AG04449 (cell line): ENCODE results near the gene SLC37A4.

Experiments used
- CTCF ChIA-PET: fragments of 350-600 bp; formaldehyde crosslinking; extraction: SDS; loops from one replicate; lab custom pipeline; 2021; ENCODE audit warnings: antibody characterized with exemption; lab: Yijun Ruan, JAX
- POLR2A ChIA-PET: fragments of 400-600, 350-600 bp; formaldehyde crosslinking; extraction: SDS; loops from one replicate; lab custom pipeline; 2020; ENCODE audit warnings: antibody characterized with exemption, inconsistent platforms; lab: Yijun Ruan, JAX
- DNase-seq: peaks from one replicate; pipeline ENCODE4 v3.0.0-alpha.2; 2010; ENCODE audit warnings: low read depth, low spot score
- H3K4me3 ChIP-seq: 2 replicates; pipeline ENCODE4 v1.5.1; 2011; ENCODE audit warnings: low read depth, mild to moderate bottlenecking, control low read depth, low read length
- TF ChIP-seq, protein P1 (sequence below): IDR thresholded peaks from one replicate; pipeline ENCODE4 v1.5.1; 2011; ENCODE audit warnings: mild to moderate bottlenecking, moderate library complexity, low read length, control low read depth, inconsistent platforms; ENCODE audit not compliant: insufficient read depth; ENCODE audit errors: missing control alignments

Gene SLC37A4

GRCh38 chr11:119028346-119029068 is 2.2 kb downstream of the SLC37A4 start:
- no peak for DNase-seq
- POLR2A ChIA-PET = no interaction called here
- CTCF ChIA-PET = interaction anchor here (1.7 to 3.4 kb wide), 2 partner anchors 10 to 14 kb away, joined by 7 to 38 read pairs; partner anchors contain the start of genes RPS25 and TRAPPC4
- TF ChIP-seq, protein P1, sequence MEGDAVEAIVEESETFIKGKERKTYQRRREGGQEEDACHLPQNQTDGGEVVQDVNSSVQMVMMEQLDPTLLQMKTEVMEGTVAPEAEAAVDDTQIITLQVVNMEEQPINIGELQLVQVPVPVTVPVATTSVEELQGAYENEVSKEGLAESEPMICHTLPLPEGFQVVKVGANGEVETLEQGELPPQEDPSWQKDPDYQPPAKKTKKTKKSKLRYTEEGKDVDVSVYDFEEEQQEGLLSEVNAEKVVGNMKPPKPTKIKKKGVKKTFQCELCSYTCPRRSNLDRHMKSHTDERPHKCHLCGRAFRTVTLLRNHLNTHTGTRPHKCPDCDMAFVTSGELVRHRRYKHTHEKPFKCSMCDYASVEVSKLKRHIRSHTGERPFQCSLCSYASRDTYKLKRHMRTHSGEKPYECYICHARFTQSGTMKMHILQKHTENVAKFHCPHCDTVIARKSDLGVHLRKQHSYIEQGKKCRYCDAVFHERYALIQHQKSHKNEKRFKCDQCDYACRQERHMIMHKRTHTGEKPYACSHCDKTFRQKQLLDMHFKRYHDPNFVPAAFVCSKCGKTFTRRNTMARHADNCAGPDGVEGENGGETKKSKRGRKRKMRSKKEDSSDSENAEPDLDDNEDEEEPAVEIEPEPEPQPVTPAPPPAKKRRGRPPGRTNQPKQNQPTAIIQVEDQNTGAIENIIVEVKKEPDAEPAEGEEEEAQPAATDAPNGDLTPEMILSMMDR = no peak
- no peak overlapping the region for H3K4me3 ChIP-seq

DNA sequence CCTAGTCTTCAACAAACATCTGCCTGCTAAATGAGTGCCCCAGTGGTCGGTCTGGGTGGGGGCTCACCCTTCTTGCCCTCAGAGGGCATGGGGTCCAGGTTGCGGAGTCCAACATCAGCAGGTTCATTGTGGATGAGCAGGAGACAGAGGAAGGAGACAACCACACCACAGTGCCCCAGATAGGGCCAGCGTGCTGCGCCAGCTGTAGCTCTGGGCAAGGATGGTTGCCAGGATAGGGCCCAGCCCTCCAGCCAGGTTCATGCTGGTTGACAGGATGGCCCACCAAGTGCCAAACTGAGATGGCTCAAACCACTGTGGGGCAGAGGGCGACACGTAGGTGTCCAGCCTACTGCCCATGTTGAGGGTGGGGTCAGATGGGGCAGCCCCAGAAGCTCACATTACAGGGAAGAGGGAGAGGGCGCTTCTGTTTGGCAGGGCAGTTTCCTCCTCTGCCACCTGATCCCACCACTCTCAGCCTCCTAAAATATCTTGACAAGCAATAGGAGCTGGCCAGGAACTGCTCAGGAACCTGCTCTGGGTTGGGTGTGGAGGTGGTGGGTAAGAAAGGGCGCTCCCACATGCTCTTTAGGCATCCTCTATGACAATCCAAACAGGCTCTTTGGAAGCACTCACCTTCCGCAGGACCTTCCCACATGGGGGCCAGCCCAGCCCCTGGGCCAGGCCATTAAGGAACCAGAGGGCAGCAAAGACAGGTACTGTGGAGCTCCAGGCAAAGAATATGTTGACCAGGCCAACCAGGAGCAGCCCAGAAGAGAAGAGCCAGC is 2.9 kb downstream of the SLC37A4 start:
- ChIA-PET POLR2A (no interaction called here), CTCF (interaction anchor here (1.7 kb wide), 1 partner anchor 9 kb away, joined by 7 read pairs; the partner anchor contains the start of genes RPS25 and TRAPPC4)
- H3K4me3 ChIP-seq = no peak overlapping the region
- TF ChIP-seq, protein P1 = no peak
- no peak for DNase-seq

DNA sequence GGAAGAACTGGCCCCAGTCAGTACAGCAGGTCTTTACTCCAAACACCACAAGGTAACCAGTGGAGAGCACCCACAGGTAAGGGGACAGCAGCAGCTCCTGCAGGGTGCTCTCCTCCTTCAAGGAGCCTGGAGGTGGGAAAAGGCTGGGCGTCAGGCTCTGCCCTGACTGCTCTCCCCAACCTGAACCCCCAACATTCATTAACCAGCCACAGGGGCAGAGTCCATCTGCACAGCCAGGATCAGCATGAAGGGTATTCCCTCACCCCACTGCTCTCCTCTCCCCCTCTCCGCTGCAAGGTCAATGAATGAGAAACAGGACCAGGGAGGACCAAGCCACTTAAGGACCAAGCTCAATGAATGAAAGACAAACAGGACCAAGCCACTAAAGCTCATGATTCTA is 3.7 kb downstream of the SLC37A4 start:
- ChIA-PET POLR2A (no interaction called here), CTCF (interaction anchor here (1.7 kb wide), 1 partner anchor 8 kb away, joined by 7 read pairs; the partner anchor contains the start of genes RPS25 and TRAPPC4)
- no peak for DNase-seq
- TF ChIP-seq, protein P1 = no peak
- H3K4me3 ChIP-seq = no peak overlapping the region

GRCh38 chr11:119025978-119026766 is 4.5 kb downstream of the SLC37A4 start:
- TF ChIP-seq, protein P1 = no peak
- DNase-seq = no peak
- ChIA-PET POLR2A (no interaction called here), CTCF (interaction anchor here (1.0 kb wide), 1 partner anchor 70 kb away, joined by 3 read pairs; the partner anchor contains the start of gene UPK2)
- H3K4me3 ChIP-seq = no peak overlapping the region

DNA sequence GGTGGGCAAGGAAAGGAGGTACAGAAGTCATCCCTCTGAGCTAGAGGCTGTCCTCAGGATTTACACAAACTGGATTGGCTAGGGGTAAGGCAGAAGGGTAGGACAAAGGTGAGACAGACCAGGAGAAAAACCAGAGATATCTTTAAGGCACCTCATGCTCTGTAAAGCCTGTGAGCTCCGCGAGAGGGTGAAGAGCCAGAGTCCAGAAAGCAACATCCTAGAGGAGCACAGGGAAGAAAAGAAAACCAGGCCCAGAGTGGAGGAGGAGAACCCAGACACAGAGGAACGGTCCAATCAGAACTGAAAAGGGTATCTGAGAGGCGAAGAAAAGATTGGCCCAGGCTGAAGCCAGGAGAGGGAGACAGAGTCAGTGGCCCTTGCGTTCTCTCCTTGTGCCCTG is 5.1 kb downstream of the SLC37A4 start:
- ChIA-PET POLR2A (no interaction called here), CTCF (interaction anchor here (1.0 kb wide), 1 partner anchor 69 kb away, joined by 3 read pairs; the partner anchor contains the start of gene UPK2)
- TF ChIP-seq, protein P1 = no peak
- DNase-seq = no peak
- no peak overlapping the region for H3K4me3 ChIP-seq
